Measurements from ENCODE around the gene IFIT5. TPM values are rescaled to one million over a fixed set of nuclear protein-coding genes. Genes with fewer than 3 reads are reported as not detected.
A peak's percentile ranks its signal among the peaks of the same experiment; 100 is the strongest.
"Not testable (repeated sequence)": the region's sequence is repeated elsewhere in the genome, so short reads cannot be mapped to it uniquely, and the experiment has no call there.

The IFIT5 gene
- total RNA-seq, 1 donor from 2014 or later, result 3.8 TPM

DNA sequence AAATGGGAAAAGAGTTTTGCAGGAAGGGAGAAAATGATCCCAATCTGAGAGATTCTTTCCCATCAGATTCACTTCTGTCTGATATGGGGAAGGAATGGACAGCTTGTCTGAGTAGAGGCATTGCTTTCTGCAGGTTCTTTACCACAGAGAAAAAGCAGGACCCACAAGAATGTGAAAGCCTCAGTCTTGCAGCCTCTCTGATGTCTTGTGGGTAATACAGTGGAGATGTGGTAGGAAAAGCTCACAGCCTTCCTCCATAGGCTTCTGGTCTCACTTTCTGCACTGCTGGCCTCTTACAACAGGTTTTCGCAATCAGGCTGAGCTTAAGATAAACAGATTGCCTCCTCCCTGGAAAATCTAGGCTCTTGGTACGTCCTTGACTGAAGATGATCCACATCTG is 21.4 kb upstream of the IFIT5 start:
- ATAC-seq (peak; percentile 60), DNase-seq (ENCODE audit: low spot score) (no peak)

DNA sequence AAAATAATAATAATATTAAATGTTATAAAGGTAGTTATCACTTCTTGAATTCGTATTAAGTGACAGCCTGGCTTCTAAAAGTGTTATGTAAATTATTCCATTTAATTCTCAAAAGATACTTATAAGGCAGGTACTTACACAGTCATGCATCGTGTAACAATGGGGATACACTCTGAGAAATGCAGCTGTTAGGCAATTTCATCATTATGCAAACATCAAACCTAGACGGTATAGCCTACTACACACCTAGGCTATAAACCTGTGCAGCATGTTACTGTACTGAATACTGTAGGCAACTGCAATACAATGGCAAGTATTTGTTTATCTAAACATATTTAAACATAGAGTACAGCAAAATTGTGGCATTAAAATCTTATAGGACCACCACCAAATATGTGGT is 20.5 kb upstream of the IFIT5 start:
- ATAC-seq (no peak), DNase-seq (ENCODE audit: low spot score) (no peak)

DNA sequence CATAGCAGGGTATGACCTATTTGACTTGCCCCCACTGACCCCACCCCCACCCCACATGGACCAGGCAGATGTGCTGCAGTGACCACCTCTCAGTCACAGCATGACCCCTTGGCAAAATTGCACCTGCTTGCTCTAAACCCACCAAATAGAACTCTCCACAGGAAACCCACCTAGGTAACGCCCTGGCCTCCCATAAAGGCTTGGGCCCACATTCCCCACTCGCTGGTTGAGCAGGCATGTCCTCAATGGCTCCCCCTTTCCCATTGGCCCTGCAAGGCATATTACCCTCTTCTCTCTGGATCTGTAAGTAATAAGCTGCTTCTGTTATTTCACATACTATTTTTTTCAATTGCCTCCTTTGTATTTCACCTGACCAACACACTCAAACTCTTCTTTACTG is 19.2 kb upstream of the IFIT5 start:
- ATAC-seq (no peak), DNase-seq (ENCODE audit: low spot score) (no peak)

DNA sequence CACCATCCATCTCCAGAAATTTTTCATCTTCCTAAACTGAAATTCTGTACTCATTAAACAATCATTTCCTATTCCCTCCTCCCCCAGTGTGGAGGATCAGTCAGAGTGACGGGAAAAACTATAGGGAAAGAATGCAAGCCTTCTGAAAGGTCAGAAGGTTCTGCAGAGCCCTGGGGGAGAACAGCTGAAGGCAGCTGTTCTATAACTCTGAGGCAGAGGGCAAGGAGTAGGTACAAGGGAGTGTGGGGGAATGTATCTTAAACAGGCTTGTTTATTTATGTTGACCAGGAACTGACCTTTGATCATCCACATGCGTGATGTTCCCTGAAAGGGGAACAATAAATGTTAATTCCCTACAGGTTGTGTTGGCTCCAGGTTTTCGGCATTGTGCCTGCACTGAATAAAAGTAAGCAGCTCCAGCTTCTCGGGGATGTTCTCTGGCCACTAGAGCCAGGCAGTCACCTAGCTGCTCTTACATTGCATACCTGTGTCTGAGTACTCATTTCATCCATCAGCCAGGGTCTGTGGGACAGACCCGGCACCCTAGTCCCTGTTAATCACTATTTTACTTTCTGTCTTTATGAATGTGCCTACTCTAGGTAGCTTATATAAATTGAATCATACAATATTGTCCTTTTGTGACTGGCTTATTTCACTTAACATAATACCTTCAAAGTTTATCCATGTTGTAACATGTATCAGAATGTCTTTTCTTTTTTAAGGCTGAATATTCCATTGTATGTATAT is 16.2 kb upstream of the IFIT5 start:
- ATAC-seq, result no peak
- DNase-seq (ENCODE audit: low spot score), result no peak

DNA sequence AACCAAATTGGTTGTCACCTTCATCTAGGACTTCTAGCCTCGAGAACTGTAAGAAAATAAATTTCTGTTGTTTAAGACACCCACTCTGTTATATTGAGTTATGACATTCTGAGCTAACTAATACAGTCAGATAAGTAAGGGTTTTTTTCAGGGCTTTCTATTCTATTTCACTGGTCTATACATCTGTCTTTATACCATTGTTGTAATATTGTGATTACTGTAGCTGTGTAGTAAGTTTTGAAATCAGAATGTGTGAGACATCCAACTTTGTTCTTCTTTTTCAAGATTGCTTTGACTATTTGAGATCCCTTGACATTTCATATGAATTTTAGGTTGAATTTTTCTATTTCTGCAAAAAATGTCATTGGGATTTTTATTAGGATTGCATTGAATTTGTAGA is 14.4 kb upstream of the IFIT5 start:
- ATAC-seq, result no peak
- DNase-seq (ENCODE audit: low spot score), result no peak

DNA sequence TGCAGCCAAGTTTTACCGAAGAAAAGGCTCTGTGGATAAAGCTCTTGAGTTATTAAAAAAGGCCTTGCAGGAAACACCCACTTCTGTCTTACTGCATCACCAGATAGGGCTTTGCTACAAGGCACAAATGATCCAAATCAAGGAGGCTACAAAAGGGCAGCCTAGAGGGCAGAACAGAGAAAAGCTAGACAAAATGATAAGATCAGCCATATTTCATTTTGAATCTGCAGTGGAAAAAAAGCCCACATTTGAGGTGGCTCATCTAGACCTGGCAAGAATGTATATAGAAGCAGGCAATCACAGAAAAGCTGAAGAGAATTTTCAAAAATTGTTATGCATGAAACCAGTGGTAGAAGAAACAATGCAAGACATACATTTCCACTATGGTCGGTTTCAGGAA is 11.3 kb upstream of the IFIT5 start:
- DNase-seq (ENCODE audit: low spot score) (no peak), ATAC-seq (no peak)

DNA sequence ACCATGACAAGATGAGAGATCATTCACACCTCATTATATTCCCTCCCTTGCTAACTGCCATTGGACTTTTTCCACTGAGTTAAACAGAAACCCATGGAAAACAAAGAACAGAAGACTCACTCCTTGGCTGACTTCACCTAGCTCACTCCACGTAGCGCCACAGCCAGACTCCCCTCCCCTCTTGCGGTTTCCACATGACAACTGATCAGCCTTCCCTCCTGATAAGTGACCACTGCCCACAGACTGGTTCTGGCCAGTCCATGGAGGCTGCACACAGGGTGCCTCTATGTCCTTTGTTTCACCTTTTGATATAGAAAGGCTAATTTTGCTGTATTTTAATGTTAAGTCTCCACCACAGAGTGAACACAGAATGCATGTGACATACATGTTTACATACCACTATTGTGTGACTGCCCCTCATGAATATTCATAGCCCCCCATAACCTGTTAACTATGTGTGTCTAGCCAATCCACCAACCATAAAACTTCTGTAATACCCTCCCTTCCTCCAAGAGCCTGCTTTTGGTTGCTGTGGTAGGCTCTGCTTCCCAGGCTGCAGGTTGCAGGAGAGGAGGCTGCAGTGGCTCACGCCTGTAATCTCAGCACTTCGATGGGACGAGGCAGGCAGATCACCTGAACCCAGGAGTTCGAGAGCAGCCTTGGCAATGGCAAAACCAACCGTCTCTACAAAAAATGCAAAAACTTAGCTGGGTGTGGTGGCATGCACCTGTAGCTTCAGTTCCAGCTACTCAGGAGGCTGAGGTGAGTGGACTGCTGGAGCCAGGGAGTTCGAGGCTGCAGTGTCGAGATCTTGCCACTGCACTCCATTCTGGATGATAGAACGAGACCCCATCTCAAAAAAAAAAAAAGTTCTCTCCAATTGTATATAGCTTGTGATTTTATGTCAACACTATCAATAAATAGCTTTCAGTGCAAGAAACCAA is 10.0 kb upstream of the IFIT5 start:
- ATAC-seq (peak; percentile 98), DNase-seq (ENCODE audit: low spot score) (peak; percentile 62)

DNA sequence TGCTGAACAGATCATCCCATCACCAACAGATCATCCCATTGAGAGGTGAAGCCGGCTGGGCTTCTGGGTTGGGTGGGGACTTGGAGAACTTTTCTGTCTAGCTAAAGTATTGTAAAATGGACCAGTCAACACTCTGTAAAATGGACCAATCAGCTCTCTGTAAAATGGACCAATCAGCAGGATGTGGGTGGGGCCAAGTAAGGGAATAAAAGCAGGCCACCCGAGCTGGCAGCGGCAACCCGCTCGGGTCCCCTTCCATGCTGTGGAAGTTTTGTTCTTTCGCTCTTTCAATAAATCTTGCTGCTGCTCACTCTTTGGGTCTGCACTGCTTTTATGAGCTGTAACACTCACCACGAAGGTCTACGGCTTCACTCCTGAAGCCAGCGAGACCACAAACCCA is 8.2 kb upstream of the IFIT5 start:
- not testable (repeated sequence) for ATAC-seq; DNase-seq (ENCODE audit: low spot score)

DNA sequence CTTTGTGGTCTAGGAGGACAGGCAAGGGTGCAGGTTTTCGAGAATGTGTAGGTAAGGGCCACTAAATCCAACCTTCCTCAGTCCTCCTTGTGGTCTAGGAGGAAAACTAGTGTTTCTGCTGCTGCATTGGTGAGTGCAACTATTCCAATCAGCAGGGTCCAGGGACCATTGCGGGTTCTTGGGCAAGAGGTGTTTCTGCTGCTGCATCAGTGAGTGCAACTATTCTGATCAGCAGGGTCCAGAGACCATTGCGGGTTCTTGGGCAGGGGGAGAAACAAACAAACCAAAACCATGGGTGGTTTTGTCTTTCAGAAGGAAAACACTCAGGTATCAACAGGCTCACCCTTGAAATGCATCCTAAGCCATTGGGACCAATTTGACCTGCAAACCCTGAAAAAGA is 6.6 kb upstream of the IFIT5 start:
- not testable (repeated sequence) for ATAC-seq

DNA sequence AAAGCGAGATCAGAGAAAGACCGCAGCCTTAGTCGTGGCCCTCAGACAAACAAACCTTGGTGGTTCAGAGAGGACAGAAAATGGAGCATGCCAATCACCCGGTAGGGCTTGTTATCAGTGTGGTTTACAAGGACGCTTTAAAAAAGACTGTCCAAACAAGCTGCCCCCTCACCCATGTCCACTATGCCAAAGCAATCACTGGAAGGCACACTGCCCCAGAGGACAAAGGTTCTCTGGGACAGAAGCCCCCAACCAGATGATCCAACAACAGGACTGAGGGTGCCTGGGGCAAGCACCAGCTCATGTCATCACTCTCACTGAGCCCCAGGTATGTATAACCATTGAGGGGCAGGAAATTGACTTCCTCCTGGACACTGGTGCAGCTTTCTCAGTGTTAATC is 5.1 kb upstream of the IFIT5 start:
- not testable (repeated sequence) for ATAC-seq; DNase-seq (ENCODE audit: low spot score)

More for the DNA sequence above, 6.6 kb upstream of the IFIT5 start:
- DNase-seq (ENCODE audit: low spot score), result not testable (repeated sequence)

DNA sequence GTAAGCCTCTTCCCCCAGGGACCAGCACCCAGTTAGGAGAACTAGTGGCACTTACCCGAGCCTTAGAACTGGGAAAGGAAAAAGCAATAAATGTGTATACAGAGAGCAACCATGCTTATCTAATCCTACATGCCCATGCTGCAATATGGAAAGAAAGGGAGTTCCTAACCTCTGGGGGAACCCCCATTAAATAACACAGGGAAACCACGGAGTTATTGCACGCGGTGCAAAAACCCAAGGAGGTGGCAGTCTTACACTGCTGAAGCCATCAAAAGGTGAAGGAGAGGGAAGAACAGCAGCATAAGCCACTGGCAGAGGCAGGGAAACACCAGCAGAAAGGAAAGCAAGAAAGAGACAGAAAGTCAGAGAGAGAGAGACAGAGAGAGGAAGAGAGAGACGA is 3.8 kb upstream of the IFIT5 start:
- DNase-seq (ENCODE audit: low spot score); ATAC-seq: not testable (repeated sequence)

DNA sequence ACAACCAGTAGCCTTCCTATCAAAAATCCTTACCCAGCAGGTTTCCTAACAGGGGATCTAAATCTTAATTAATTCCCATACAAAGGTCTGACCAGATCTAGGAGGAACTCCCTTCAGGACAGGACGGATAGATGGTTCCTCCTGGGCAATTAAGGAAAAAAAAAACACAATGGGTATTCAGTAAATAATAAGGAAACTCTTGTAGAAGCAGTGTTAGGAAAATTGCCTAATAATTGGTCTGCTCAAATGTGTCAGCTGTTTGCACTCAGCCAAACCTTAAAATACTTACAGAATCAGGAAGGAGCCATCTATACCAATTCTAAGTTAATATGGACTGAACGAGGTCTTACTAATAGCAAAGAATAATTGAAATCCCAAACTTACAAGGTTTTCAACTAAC is 3.2 kb upstream of the IFIT5 start:
- not testable (repeated sequence) for ATAC-seq; DNase-seq (ENCODE audit: low spot score)

DNA sequence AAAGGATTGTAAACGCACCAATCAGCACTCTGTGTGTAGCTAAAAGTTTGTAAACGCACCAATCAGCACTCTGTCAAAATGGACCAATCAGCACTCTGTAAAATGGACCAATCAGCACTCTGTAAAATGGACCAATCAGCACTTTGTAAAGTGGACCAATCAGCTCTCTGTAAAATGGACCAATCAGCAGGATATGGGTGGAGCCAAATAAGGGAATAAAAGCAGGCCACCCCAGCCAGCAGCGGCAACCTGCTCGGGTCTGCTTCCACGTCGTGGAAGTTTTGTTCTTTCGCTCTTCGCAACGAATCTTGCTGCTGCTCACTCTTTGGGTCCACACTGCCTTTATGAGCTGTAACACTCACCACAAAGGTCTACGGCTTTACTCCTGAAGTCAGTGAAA is 2.1 kb upstream of the IFIT5 start:
- not testable (repeated sequence) for DNase-seq (ENCODE audit: low spot score); ATAC-seq

DNA sequence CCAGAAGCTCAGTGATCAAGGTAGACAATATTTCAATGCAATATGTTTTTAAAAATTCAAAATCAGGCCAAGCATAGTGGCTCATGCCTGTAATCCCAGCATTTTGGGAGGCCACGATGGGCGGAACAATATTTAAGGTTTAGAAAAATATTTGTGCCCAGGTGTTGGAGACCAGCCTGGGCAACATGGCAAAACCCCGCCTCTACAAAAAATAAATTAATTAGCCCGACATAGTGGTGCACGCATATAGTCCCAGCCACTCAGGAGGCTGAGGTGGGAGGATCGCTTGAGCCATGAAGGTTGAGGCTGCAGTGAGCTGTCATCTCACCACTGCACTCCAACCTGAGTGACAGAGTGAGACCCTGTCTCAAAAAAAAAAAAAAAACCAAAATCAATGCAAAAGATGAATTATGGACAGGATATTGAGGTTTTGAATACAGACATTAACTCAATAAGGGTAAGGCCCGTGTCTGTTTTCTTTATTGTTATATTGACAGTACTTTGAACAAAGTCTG is 913 bp upstream of the IFIT5 start:
- no peak for ATAC-seq

DNA sequence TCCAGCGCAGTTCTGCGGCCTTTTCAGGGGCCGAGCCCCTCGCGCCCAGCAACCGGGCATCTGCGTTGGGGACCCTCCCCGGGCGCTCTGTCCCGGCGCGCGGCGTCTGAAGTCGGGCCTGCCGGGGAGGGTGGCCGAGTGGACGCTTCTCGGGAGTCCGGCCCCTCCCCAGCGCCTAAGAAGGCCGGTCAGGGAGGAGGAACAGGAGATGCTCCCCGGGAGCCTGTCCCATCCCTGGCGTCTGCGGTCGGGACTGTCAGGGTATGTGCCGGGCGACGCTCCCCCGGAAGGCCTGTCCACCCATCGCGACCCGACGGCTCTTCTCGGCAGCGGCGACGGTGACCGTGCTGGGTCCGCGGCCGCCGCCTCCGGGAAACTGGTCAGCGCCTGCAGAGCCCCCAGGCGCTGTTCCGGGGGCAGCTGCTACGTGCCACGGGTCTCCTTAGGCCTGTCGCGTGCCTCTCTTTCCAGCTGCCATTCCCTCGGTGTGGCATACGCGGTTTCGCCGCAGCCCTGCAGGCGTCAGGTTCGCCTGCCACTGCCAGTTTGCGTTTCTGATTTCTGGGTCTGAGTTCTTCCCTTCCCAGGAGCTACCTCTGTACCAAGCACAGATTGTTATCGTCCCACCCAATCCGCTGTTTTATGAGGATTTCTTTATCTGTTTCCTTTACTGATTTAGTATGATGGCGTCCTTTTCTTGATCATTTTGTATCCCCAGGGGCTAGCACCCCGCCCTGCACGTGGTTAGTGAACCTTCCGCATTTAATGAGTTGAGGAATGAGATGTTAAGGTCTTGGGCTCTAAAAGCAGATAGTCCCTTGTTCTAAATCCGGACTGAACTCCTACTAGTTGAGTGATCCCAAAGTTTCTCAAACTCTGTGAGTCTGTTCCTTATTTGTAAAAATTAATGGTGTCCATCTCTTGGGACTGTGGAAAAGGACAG is 782 bp downstream of the IFIT5 start:
- ATAC-seq, result peak; percentile 83
- peak; percentile 65 for DNase-seq (ENCODE audit: low spot score)

More for the DNA sequence above, 913 bp upstream of the IFIT5 start:
- DNase-seq (ENCODE audit: low spot score), result no peak

DNA sequence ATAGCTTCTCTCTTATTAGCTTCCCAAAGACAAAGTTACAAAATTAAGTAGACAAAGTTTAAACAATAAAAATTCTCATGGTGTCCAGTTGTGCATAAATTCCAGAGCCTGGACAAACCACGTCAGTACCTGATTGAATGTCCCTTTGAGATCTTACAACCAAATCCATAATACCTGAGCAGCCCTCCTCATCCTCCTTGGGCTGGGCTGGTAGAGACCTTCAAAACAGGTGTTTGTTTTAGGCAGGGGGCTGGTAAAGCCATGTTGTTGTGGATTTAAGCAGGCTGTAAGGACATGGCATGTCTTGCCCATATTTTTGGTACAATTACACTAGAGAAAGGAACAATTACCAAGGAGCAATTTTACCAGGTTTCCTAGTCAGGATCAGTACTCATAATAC is 2.1 kb downstream of the IFIT5 start:
- ATAC-seq (no peak), DNase-seq (ENCODE audit: low spot score) (no peak)

DNA sequence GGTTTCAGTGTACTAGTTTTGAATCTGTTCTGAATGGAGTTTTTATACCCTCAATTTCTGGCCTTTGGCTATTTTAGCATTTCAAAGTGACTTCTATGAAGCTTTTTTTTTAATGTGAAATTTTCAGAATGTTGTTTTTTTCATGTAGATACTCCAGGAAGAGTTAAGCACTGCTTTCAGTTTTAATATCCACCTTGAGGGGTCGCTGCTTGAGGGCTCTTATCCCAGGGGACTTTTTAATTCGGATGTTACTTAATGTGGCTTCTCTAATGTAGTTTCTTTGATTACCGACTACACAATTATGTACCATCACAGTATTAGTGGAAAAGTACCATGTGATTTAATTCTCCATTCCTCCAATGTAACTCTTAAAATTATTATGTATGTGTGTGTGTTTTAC is 5.2 kb downstream of the IFIT5 start:
- no peak for ATAC-seq
- no peak for DNase-seq (ENCODE audit: low spot score)

DNA sequence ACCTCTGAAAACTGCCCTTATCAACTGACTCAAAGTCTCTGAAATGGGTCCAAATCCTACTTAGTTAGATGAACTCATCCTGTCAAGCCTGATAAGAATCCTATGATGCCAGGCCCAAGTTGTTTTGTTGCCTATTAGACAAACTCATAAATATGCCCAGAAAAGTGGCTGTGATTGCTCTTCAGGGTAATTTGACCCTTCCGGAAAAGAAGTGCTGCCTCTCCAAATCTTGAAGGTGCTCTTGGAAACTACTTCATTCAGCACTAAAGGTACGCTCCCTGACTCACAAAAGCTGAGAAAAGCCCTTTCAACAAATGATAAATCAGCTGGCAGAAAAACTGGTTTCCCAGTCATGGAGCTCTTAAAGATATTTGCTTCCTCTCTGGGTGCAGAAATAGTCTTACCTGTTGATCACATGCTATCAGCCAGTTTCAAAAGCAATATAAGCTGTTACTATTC is 6.7 kb downstream of the IFIT5 start:
- ATAC-seq (no peak), DNase-seq (ENCODE audit: low spot score) (no peak)

DNA sequence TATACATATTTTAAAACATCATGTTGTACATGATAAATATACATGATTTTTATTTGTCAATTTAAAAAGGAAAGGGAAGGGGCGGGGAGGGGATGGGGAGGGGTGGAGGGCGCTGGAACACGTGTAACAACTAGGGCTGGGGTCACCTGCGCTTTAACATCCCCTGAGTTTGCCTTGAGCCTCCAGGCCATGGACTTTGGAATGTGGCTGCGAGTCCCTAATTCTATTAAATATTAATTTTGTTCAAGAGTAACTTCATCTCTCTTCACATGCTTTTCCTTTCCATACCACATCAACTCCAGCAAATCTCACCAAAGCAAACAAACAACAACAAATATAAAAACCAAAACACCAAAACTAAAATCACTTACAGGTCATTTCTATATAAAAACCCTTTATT is 10.6 kb downstream of the IFIT5 start:
- DNase-seq (ENCODE audit: low spot score) (peak; percentile 56), ATAC-seq (peak; percentile 76)

DNA sequence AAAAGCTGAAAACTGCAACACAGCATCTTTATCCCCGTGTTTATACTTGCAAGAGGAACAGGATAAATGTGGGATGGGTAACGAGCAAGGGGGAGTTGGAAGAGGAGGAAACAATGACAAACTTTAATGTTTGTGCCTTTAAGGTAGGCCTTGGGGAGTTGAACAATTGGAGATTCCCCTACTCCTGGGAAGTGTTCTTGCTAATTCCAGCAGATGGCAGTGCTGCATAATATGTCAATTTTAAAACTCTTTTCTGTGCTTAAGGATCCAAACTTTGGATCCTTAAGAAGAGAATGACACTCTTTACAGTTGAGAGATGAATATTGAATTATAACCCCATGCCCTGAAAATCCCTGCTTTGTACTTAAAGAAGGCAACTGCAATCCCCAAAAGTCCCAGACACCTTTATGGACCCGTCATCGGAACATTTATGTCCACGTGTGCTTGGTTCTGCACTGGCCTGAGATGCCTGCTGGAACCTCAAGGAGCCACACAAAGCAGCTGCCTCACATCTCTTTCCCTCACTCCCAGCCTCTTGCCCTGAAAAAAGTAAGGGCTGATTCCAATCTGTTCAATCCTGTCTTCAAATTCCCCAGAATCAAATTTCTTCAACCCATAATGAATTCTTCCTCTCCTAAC is 12.0 kb downstream of the IFIT5 start:
- DNase-seq (ENCODE audit: low spot score) (no peak), ATAC-seq (peak; percentile 90)

All from left lobe of liver (tissue), 2 donors.